ENCODE results near the gene RPL19. TPM values are rescaled to one million over a fixed set of nuclear protein-coding genes. Genes with fewer than 3 reads are reported as not detected.

Gene RPL19
- total RNA-seq: 3,292 TPM

GRCh38 chr17:39200070-39200879 lies at the start of gene RPL19:
Gene RPL19 (plus strand): TSS chr17:39200283. CDS start chr17:39200345, 62 bp downstream.
- Histone ChIP-seq H3K4me3 (ENCODE audit: low read length) (peak within 1 kb of the TSS; percentile 75), H3K27me3 (ENCODE audit: insufficient read depth, low read length) (no peaks in the 10 kb centered on the region), H3K9me3 (ENCODE audit: low read depth, low read length) (no peaks in the 10 kb centered on the region), H3K4me1 (ENCODE audit: insufficient read depth, low read length) (peaks cover 50% of the 10 kb centered on the region)

- Histone ChIP-seq H3K9me3 (ENCODE audit: low read depth, low read length) (no peaks in the 10 kb centered on the region), H3K27me3 (ENCODE audit: insufficient read depth, low read length) (peaks cover 23% of the 10 kb centered on the region), H3K4me3 (ENCODE audit: low read length) (no peak overlapping the region), H3K4me1 (ENCODE audit: insufficient read depth, low read length) (peaks cover 30% of the 10 kb centered on the region)
These were observed 49.3 kb upstream of the RPL19 start for GRCh38 chr17:39150795-39151149.

GRCh38 chr17:39151150-39151942 lies 48.7 kb upstream of the RPL19 start, which contains the start of gene PLXDC1:
Gene PLXDC1 (minus strand): TSS chr17:39151637. CDS start chr17:39151437, 200 bp downstream.
- Histone ChIP-seq H3K4me3 (ENCODE audit: low read length) (peak within 1 kb of the TSS; percentile 93), H3K27me3 (ENCODE audit: insufficient read depth, low read length) (peaks cover 23% of the 10 kb centered on the region), H3K4me1 (ENCODE audit: insufficient read depth, low read length) (peaks cover 30% of the 10 kb centered on the region), H3K9me3 (ENCODE audit: low read depth, low read length) (no peaks in the 10 kb centered on the region)

DNA sequence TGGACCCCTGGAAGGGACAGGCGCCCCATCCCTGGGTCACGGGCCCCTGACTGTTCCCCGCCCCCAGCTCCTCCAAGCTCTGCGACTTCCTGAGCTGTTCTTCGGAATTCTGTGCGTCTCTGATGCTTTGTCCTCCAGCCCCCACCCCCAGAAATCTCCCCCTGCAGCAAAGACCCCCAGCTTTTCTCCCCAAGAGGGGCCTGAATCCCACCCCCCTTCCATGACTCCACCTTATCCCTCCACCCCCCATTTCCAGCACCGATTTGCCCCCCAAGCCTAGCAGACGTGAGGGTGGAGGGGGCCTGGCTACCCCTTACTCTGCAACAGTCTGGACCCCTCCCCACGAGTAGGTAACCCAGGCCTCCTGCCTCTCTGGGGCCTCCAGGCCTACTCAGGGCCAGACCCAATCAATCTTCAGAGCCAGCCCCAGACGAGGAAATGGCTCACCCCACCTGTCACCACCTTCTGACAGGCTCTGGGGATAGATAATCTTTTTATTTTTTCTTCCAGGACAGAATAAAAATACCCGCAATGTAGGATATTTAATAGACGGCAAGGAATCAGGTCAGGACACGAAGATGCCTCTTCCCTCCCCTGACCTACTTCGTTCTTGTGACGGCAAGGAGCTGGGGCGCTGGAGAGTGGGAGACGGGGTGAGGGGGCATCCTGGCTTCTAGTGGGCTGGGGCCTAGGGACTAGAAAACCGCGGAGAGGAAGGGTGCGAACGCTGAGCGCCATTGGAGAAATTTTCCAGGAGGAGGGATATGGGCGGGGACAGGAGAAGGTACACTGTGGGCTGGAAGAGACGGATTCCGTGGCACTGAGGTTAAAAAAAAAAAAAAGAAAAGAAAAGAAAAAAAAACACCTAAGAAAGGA lies 47.9 kb upstream of the RPL19 start:
- Histone ChIP-seq H3K4me1 (ENCODE audit: insufficient read depth, low read length) (peaks cover 30% of the 10 kb centered on the region), H3K9me3 (ENCODE audit: low read depth, low read length) (no peaks in the 10 kb centered on the region), H3K27me3 (ENCODE audit: insufficient read depth, low read length) (peaks cover 23% of the 10 kb centered on the region), H3K4me3 (ENCODE audit: low read length) (peak overlapping the region; percentile 93)

GRCh38 chr17:39153599-39154051 lies 46.5 kb upstream of the RPL19 start:
- Histone ChIP-seq H3K27me3 (ENCODE audit: insufficient read depth, low read length) (peaks cover 23% of the 10 kb centered on the region), H3K4me1 (ENCODE audit: insufficient read depth, low read length) (peaks cover 30% of the 10 kb centered on the region), H3K4me3 (ENCODE audit: low read length) (peak overlapping the region; percentile 93), H3K9me3 (ENCODE audit: low read depth, low read length) (no peaks in the 10 kb centered on the region)

DNA sequence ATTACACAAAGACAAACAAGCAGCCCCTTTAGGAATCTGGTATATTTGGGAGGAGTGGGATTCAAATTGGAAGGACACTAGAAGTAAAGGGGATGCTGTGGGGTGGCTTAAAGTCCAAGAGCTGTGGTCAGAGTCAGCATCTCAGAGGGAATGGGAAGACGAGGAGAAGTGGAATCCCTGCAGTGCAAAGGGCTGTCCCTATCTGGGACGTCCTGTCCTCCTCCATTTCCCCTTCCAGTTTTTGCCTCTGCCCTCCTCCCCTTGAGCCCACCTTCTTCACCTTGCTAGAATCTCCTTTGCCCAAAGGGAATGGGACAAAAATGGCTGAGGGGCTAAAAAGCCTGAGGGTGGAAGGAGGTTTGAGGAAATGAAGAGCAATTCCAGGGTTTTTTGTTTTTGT lies 44.4 kb upstream of the RPL19 start:
- no peaks in the 10 kb centered on the region for H3K9me3 ChIP-seq (ENCODE audit: low read depth, low read length)
- H3K27me3 ChIP-seq (ENCODE audit: insufficient read depth, low read length): peaks cover 7% of the 10 kb centered on the region
- peaks cover 32% of the 10 kb centered on the region for H3K4me1 ChIP-seq (ENCODE audit: insufficient read depth, low read length)
- no peak overlapping the region for H3K4me3 ChIP-seq (ENCODE audit: low read length)

DNA sequence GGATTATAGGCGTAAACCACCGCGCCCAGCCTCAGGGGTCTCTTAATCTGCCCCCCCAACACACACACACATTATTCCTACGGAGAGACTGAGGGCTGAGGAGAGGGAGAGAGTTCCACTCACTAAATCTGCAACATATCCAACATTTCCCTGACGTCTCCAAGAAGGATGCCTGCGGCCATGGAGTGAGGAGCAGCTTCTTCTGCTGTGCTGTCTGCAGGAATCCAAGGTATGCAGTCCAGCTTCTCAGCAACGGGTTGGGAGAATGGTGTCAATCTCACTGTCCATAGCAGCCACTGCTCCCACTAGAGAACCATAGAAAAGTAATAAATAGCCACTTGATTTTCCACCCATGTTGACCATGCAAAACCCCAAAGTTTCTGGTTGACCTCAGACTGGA lies 43.6 kb upstream of the RPL19 start:
- peaks cover 4% of the 10 kb centered on the region for H3K27me3 ChIP-seq (ENCODE audit: insufficient read depth, low read length)
- peaks cover 33% of the 10 kb centered on the region for H3K4me1 ChIP-seq (ENCODE audit: insufficient read depth, low read length)
- H3K9me3 ChIP-seq (ENCODE audit: low read depth, low read length): no peaks in the 10 kb centered on the region
- H3K4me3 ChIP-seq (ENCODE audit: low read length): no peak overlapping the region

DNA sequence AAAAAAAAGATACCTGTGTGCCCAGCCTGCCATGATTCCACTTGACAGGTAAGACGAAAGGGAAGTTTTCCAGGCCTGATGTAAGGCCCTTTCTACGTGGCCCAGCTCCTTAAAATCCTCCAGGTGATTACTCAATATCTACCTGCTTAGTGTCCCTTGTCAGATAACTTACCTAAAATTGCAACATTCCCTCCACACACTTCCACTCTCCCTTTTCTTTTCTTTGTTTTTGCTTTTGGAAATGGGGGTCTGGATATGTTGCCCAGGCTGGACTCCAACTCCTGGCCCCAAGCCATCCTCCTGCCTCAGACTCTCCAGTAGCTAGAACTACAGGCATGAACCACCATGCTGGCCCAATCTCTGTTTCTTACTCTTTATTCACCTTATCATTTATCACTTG lies 41.5 kb upstream of the RPL19 start:
- Histone ChIP-seq H3K27me3 (ENCODE audit: insufficient read depth, low read length) (no peaks in the 10 kb centered on the region), H3K9me3 (ENCODE audit: low read depth, low read length) (no peaks in the 10 kb centered on the region), H3K4me3 (ENCODE audit: low read length) (no peak overlapping the region), H3K4me1 (ENCODE audit: insufficient read depth, low read length) (peaks cover 19% of the 10 kb centered on the region)

- H3K9me3 ChIP-seq (ENCODE audit: low read depth, low read length): no peaks in the 10 kb centered on the region
- peaks cover 37% of the 10 kb centered on the region for H3K4me1 ChIP-seq (ENCODE audit: insufficient read depth, low read length)
- no peaks in the 10 kb centered on the region for H3K27me3 ChIP-seq (ENCODE audit: insufficient read depth, low read length)
- no peak overlapping the region for H3K4me3 ChIP-seq (ENCODE audit: low read length)
These were observed 38.1 kb upstream of the RPL19 start for GRCh38 chr17:39161962-39162361.

DNA sequence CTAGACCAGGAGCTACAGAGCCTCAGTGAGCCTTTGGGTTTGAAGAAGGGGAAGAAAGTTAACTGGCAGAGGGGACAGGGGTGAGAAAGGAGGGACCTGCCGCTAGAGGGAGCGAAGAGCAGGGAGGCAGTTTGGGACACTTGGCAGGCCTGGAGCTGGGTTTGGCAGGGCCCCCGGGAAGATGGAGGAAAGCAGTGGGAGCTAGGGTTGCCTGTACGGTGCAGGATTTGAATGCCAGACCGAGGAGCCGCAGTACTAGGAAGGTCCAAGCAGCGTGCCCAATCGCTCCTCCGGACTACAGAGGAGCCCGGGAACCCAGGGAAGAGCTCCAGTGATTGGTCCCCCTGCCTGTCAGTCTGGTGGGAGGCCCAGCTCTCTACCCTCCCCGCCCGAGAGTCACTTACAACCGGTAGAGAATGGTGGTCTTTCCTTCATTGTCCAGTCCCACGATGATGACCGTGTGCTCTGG lies 35.4 kb upstream of the RPL19 start:
- Histone ChIP-seq H3K9me3 (ENCODE audit: low read depth, low read length) (no peaks in the 10 kb centered on the region), H3K4me1 (ENCODE audit: insufficient read depth, low read length) (peaks cover 59% of the 10 kb centered on the region), H3K27me3 (ENCODE audit: insufficient read depth, low read length) (no peaks in the 10 kb centered on the region), H3K4me3 (ENCODE audit: low read length) (peak overlapping the region; percentile 52)

DNA sequence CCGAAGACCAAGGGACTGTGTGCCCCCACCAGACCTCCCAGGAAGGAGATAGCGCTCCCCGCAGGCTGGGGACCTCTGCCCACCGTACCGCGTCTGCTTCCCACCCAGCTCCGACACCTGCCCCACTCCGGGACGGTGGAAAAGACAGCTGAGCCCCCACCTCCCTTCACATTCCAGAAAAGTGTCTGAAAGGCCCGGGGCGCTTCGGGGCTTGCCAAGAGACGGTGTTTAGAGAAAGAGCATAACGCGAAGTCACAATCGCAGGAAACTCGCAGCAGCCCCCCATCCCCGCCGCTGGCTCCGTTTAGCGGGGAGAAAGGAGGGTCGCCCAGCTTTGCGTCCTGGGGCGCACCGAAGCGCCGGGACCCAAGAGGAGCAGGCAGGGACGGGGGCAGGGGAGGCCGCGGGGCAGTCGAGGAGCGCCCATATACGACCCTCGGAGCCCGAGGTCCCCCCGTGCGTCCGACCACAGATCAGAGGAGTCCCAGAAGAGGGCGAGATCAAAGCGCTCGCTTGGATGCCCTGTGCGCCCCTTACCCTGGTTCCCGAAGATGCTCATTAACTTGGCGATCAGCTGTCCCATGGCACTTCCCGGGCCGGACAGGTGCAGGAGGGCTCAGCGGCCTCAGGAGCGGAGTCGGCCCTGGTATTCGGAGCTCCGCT lies 34.8 kb upstream of the RPL19 start:
- Histone ChIP-seq H3K9me3 (ENCODE audit: low read depth, low read length) (no peaks in the 10 kb centered on the region), H3K27me3 (ENCODE audit: insufficient read depth, low read length) (no peaks in the 10 kb centered on the region), H3K4me1 (ENCODE audit: insufficient read depth, low read length) (peaks cover 65% of the 10 kb centered on the region), H3K4me3 (ENCODE audit: low read length) (peak overlapping the region; percentile 52)

GRCh38 chr17:39165841-39166349 lies 34.2 kb upstream of the RPL19 start, which contains the start of gene ARL5C:
Gene ARL5C (minus strand): TSS chr17:39166161. CDS start chr17:39165760, 401 bp downstream.
- Histone ChIP-seq H3K4me3 (ENCODE audit: low read length) (peak within 1 kb of the TSS; percentile 52), H3K9me3 (ENCODE audit: low read depth, low read length) (no peaks in the 10 kb centered on the region), H3K4me1 (ENCODE audit: insufficient read depth, low read length) (peaks cover 62% of the 10 kb centered on the region), H3K27me3 (ENCODE audit: insufficient read depth, low read length) (no peaks in the 10 kb centered on the region)

GRCh38 chr17:39166437-39167335 lies 33.4 kb upstream of the RPL19 start:
- Histone ChIP-seq H3K4me3 (ENCODE audit: low read length) (no peak overlapping the region), H3K4me1 (ENCODE audit: insufficient read depth, low read length) (peaks cover 54% of the 10 kb centered on the region)

More at GRCh38 chr17:39166437-39167335, 33.4 kb upstream of the RPL19 start:
- Histone ChIP-seq H3K9me3 (ENCODE audit: low read depth, low read length) (no peaks in the 10 kb centered on the region), H3K27me3 (ENCODE audit: insufficient read depth, low read length) (no peaks in the 10 kb centered on the region)

Data from mononuclear cell (primary cell).